ENCODE results near the gene PIAS4.
"Not testable (repeated sequence)": the region's sequence is repeated elsewhere in the genome, so short reads cannot be mapped to it uniquely, and the experiment has no call there.

Gene PIAS4, protein sequence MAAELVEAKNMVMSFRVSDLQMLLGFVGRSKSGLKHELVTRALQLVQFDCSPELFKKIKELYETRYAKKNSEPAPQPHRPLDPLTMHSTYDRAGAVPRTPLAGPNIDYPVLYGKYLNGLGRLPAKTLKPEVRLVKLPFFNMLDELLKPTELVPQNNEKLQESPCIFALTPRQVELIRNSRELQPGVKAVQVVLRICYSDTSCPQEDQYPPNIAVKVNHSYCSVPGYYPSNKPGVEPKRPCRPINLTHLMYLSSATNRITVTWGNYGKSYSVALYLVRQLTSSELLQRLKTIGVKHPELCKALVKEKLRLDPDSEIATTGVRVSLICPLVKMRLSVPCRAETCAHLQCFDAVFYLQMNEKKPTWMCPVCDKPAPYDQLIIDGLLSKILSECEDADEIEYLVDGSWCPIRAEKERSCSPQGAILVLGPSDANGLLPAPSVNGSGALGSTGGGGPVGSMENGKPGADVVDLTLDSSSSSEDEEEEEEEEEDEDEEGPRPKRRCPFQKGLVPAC

DNA sequence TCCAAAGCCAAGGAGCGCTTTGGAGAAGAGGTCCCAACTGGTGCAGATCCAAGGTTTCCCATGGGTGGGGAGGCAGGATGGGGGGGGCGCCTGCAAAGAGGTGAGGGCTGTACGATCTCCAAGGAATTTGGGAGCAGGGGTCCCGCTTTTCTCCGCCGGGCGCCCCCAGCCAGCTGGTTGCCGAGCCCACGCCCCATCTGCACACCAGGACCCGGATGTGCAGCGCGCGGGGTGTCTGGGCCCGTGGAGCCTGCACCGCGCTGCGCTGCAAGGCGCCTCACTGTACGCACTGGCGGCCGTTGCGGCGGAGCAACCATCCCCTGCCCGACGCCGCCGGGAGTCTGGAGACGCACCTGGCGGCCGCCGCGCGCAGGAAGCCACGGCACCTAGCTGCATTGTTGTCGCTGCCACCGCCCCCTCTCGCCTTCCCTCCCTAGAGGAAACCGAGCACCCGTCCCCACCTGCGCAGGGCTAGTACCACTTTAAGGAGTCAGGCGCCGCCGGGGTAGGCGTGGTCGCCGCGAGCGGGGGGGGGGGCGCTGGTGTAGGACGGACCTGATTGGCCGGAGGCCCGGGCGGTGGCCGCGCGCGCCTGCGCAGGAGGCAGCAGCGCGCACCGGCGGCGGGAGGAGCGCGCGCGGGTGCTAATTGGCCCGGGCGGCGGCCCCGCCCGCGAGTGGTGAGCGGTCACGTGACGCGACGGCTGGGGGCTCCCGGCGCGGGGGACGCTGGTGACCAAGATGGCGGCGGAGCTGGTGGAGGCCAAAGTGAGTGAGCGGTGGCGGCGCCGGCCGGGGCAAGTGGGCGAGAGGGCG is at the start of gene PIAS4:
Gene PIAS4, plus strand, starts transcription at position 716 of the 815 bp plus-strand sequence. Its CDS starts 25 bp downstream, at position 741.
- peak; percentile 99 for DNase-seq (ENCODE audit: low spot score)

DNA sequence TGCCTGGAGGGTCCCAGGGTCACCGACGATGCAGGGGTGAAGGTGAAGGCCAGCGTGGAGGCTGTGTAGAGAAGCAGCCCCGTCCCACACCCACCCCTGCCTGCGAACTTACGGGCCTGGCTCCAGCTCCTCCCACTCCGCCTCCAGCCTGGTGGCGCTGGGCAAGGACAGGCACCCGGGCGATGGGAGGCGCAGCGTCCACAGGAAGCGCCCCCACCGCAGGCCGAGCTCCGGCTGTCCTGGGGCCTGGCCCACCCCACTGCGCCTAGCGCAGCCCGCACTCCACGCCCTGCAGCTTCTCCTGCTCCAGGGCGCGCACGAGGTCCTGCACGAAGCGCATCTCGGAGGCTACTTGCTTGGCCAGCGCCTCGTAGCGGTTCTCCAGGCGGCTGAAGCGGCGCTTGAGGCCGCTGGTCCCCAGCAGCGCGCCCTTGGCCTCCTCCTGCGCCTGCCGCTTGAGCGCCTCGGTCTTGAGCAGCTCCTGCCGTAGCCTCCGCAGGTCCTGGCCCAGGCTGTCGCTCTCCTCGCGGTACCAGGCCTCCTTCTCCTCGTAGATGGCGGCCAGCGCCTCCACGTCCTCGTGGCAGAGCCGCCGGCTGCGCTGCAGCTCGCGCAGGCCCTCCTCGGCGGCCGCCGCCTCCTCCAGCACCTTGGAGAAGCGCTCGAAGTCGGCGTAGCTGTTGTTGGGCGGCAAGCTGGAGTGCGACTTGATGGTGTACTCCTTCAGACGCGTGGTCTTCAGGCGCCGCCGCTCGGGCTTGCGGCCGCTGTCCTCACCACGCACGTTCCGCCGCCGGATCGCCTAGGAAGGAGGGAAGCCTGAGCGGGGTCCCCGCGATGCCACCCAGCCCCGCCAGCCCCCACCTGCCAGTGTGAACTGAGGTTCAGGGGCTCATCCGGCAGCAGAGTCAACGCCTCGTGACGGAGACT is 48.4 kb upstream of the PIAS4 start:
- no peak for DNase-seq (ENCODE audit: low spot score)

DNA sequence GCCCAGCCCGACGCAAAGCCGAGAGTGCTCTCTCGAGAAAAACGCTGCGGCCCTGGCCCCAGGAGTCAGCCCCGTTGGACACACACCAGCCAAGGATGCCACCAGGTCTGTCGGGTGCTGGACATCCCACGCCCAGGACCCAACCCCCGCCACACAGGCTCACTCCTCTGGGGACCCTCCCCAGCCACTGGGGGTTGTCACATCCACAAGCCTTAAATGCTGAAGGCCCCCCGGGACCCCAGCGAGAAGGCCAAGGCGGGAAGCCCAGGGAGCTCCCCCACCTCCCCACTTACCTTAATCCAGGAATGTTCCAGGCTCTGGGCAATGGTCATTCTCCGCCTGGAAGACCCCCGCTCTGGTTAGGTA is 47.8 kb upstream of the PIAS4 start:
- no peak for DNase-seq (ENCODE audit: low spot score)

DNA sequence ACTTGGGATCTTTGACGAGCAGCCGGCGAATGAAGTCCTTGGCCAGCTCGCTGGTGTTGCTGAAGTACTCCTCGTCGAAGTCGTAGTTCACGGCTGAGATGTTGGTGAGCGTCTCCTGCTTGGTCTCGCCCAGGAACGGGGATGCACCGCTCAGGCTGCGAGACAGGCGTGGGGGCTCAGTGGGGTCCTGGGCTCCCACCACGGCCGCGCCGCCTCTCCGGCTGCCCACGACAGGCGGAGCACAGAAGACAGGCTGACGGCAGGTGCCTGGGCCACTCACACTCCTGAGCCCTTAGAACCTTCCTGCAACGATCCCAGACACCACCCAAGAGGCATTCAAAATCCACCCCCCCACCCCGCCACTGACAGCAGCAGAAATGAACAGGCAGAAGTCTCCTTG is 46.5 kb upstream of the PIAS4 start:
- DNase-seq (ENCODE audit: low spot score) = no peak

DNA sequence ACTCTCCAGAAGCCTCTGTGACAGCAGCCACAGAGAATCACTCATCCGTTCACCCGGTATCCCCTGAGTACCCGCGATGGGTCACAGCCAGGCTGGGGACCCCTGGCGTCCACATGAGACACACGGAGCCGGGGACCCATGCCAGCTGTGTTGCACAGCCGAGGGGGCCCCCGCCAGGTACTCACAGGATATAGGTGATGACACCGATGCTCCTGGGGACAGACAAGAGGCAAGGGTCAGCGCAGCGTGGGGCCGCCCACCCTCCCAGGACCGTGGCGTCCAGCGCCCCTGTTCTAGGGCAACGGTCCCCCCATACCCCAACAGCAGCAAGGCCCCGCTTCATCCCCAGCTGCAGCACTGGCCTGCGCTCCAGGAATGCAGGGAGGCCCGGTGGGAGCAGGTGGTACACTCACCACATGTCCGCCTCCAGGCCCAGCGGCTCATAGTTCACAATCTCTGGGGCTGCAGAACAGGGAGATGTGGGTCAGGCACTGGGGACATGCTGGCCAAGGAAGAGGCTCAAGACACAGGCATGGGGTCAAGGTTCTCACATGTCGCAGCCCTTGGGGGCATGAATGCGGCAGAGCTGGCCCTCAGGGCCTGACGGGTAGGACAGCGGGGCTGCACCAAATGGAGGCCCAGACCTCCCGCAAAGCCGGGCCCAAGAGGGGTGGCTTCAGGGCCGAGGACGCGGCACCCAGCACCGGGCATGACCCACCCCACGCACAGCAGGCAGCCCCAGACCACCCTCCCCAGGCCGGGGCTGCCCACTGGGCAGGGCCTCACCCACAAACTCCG is 43.9 kb upstream of the PIAS4 start:
- no peak for DNase-seq (ENCODE audit: low spot score)

DNA sequence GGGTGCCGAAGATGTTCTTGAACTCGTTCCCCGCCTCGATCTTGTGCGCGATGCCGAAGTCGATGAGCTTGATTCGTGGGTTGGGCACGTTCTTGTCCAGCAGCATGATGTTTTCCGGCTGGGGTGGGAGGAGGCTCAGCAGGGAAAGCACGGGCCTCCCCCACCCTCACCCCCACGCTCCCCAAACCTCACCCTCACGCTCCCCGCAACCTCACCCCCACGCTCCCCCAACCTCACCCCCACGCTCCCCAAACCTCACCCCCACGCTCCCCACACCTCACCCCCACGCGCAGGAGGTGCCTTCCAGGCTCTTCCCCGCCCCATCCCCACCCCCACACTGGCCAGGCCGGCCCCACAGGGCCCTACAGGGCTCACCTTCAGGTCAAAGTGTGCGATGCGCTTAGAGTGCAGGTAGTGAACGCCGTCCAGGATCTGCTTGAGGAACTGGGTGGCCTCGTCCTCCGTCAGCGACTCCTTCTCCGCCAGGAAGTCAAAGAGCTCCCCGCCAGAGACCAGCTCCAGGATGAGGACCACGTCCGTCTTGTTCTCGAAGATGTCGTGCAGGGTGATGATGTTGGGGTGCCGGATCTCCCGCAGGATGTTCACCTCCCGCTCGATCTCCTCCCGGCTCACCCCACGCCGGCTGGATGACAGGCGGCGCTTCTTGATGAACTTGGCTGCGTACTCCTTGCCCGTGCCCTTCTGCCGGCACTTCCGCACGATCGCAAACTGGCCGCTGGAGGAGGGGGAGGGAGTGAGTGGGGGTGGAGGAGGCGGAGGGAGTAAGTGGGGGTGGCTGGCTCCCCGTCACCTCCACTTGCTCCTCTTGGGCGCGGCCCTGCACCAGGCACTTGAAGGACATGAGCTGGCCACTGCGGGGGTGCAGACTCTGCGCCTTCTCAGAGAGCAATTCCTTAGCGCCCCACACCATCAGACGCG is 43.0 kb upstream of the PIAS4 start:
- no peak for DNase-seq (ENCODE audit: low spot score)

DNA sequence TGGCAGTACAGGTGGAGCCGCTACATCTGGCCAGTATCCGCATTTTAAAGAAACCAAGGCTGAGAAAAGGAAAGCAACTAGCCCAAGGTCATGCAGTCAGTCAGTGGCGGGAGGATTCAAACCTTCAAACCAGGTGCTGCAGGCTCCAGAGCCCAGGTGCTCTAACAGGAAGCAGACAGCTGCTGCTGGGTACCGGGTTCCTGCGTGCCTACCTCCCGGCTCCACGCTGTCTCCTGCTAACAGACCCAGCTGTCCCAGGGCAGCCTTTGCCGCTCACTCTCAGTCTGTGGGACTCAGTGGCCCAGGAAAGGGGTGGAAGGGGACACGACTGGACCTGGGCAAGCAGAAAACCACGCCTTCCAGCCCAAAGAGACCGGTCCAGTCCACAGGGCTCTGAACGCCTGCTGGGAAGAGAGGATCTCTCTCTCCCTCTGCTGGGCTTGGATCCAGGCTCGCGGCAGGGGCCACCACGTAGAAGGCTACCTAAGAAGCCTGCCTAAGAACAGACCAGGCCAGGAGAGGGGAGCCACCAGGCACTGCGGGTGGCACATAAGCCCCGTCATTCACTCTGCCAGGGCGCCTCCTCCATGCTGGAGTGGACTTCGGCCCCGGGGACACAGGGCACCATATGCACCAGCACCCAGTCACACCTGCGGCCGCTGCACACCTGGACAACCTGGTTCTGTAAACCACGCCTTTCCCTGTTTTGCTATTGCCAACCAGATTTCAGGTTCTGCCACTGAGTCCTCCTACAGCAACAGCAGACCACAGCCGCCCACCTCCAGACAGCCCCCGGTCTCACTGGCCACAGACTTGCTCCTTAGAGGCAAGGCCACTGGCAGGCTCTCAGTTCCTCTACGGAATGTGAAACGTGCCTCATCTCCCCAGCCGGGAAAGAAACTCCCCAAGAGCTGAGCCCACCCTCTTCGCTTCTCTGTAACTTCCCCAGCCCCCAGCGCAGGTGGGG is 41.2 kb upstream of the PIAS4 start:
- DNase-seq (ENCODE audit: low spot score) = no peak

DNA sequence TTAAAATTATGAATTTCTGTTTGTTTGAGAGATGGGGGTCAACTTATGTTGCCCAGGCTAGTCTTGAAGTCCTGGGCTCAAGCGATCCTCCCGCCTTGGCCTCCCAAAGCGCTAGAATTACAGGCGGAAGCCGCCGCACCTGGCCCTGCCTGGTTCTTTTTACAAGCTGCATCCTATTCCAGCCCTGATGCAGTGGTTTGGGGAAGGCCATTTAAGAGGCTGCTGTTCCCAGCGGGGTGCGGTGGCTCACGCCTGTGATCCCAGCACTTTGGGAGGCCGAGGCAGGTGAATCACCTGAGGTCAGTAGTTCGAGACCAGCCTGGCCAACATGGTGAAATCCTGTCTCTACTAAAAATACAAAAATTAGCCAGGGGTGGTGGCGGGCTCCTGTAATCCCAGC is 39.6 kb upstream of the PIAS4 start:
- DNase-seq (ENCODE audit: low spot score) = not testable (repeated sequence)

DNA sequence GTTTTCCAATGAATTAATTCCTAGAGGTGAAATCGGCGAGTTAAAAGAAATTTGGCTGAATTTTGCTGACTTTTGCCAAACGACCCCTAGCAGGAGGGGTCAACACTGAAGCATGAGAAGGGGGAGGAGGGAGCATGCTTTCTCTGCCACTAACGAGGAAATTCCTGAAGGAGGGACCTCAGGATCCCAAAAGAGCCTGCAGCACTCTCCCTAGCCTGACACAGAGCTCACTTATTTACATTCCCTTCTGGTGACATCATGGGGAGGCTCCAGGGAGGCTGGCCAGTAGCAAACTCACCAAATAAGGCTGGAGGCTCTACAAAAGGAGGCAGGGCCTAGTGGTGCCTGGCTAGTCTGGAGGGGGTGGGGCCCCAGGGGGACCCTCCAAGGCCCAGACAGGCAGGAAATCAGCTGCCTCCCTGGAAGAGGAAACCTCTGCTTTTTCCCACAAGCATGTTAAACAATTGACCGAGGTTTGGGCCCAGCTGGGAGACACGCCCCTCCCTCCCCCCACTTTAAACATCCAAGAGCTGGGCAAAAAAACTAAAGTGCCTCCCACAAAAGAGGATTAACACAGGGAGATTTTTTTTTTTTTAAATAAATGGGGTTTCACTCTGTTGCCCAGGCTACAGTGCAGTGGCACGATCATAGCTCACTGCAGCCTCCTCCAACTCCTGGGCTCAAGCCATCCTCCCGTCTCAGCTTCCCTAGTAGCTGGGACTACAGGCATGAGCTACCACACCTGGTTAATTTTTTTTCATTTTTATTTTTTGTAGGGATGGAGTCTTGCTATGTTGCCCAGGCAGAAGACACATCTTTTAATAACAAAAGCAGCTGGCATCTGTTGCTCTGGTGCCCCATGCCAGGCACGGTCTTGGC is 38.7 kb upstream of the PIAS4 start:
- peak; percentile 93 for DNase-seq (ENCODE audit: low spot score)

DNA sequence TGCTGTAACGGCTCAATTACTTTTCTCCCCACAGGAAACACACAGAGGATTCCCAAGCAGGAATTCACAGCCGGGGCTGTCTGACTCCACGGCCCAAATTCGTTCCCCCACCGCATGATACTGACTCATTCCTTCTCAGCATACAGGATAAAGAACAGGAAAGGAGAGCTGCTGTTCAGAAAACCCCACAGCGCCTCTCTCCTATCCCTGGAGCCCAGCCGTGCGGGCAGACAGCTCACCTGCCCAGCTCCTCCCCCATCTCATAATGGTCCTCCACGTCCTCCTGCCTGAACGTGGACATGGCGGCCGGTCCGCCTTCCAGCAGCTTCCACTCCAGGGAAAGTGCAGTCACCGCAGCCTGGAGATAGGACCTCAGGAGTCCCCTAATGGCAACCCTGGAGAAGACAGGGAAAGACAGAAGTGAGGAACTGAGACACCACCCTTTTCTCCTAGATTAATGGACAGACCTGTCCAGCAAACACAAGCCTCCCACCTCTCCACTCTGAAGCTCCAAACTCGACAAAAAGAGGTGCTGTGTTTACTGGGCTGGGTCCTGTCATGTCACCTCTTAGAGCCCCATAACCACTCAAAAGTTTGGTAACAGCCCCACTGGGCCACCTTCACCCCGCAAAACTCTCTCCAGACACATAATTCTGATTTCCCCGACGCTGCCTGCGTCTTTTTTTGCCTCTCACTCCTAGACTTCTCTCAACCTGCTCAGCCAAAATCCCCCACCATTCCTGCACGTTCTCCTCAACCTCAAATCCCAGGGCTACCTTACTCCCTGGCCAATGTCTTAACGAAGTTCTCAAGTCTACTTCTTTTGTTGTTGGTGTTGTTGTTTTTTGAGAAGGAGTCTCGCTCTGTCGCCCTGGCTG is 37.9 kb upstream of the PIAS4 start:
- peak; percentile 70 for DNase-seq (ENCODE audit: low spot score)

DNA sequence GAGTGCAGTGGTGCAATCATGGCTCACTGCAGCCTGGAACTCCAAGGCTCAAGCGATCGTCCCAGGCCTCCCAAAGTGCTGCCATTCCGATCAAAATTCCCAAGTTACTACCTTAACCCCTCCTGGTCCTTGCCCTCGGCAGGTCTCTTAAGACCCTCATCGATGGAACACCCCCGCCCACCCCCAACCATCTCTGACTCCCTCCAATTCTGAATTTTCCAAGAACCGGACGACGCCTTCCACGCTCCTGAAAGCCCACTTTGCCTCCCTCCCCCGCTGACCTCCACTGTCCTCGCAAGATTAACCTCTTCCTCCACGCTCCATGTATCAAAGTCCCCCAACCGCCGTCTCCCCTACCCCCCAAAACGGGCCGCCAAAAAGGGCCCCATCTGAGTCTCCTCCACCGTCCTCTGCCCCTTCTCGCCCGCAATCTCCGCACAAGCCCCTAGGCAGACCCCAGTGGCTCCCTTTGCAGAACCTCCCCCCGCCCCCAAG is 37.2 kb upstream of the PIAS4 start:
- DNase-seq (ENCODE audit: low spot score) = no peak

DNA sequence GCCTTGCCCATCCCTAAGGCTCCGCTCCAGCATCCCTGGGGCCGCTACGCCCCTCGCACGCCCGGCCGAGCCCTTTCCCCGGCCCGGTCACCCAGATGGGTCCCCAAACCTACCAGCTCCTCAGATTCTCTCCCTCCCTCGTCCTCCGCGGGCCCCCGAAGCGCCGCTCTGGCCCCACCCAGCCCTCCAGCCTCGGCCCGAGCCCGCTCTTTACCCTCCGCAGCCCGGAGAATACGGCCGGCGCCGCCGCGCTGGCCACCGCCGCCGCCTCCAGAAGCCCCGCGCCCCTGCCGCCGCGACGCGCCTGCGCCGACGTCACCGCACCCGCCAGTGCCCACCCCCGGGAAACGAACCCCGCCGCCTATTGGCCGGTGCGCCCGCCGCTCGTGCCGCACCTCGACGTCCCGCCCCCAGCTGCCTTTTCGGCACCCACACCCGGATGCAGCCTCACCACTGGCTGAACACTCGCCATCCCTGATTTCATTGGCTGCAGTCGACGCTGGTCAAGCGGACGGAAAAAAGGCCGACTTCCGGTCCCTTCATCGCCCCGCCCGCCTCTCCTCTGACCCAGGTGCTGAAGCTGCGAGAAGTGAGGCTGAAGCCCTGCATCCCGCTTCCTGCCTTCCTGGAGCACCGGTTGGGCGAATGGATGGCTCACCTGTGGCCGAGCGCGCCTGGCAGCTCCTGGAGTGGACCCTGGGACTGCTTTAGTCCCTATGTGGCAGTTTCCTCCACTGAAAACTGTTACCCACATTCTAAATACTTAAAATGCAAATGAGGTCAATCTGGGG is 36.5 kb upstream of the PIAS4 start, which contains the start of gene DAPK3:
Gene DAPK3, minus strand, starts transcription at position 292 of the 791 bp plus-strand sequence. CDS start 1,364 bp downstream, outside the sequence.
- peak; percentile 99 for DNase-seq (ENCODE audit: low spot score)

DNA sequence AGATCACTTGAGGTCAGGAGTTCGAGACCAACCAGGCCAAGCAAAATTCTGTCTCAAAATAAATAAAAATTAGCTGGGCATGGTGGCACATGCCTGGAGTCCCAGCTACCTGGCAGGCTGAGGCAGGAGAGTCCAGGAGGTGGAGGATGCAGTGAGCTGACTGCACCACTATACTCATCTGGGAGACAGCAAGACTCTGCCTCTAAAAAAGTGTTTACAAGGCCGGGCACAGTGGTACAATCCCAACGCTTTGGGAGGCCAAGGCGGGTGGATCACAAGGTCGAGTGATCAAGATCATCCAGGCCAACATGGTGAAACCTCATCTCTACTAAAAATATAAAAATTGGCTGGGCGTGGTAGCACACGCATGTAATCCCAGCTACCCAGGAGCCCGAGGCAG is 32.4 kb upstream of the PIAS4 start:
- DNase-seq (ENCODE audit: low spot score) = no peak

DNA sequence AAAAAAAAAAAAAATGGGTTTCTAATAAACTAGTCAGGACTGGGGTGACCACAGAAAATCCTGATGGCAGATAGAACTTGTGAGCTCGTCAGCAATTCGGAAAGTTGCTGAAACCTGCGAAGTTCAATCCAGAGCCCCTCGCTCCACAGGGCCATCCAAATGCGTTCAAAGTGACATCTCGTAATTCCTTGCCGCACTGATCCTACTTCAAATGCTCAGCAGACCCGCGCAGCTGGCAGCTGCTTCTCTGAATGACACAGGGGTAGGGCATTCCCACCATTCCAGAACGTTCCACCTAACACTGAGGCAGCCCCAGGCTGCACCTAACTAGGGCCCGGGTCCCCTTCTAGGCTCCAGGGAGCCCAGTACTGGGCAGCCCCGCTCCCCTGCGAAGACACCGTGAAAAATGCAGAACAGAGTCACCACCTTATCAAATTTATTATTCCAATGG is 31.9 kb upstream of the PIAS4 start:
- no peak for DNase-seq (ENCODE audit: low spot score)

DNA sequence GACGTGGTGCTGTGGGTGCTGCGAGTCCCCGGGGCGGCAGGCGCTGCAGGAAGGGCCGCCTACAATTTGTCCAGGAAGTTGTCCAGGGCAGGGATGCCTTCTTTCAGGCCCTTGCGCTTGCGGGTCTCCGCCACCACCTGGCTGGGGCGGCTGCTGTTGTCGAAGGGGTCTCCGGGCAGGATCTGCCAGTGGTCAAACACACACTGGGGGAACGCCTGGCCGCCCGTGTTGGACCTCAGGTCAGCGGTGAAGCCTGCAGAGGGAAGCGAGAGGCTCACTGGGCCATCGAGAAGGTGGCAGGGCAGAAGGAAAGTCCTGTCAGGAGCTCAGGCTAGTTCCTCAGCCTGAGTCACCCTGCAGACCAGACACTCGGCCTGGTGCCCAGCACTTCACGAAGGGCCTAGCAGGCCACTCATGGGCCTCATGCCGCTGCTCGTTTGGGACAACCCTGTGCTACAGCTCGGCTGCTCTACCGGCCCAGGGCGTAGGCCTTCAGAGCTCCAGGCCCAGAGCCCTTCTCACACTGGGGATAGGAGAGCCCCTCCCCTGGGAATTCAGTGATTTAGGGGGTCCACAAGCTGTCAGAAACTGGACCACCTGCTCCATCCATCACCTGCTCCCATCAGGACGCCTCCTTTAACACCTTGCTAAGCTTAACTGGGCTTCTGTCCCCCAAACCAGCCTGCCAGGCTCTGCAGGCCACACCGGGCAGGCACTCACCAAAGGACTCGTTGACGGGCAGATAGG is 30.9 kb upstream of the PIAS4 start:
- no peak for DNase-seq (ENCODE audit: low spot score)

All from ecto neural progenitor cell (in vitro differentiated cells).